GM19452 (cell line): ENCODE measurements around the gene GGTLC2.
"Not testable (repeated sequence)": the region's sequence is repeated elsewhere in the genome, so short reads cannot be mapped to it uniquely, and the experiment has no call there.

Source experiments
- ATAC-seq: cut with Tn5 transposase; IDR thresholded peaks from one replicate; pipeline ENCODE4 v1.9.1; 2021; ENCODE audit not compliant: unreplicated experiment

The GGTLC2 gene

DNA sequence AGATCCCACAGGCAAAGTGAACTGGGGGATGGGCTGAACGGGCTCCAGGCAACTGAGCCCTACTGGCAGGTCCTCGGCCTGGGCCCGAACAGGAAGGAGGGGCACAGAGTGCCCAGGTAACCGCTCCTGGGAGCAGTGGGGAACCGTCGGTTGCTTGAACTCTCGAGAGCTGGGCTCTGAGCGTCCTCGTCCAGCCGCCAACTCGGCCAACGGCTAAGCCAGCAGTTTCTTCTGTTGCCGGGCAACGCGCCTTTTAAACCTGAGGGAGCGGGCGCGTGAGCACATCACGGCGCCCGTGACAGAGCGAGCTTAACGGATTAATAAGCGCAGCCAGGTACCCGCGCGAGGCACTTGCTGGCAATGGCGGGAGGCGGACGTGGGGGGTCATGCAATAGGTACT is at the start of gene GGTLC2:
GGTLC2 (plus strand) TSS at position 301 of the 400 bp plus-strand sequence. CDS start 1,732 bp downstream, outside the sequence.
- not testable (repeated sequence) for ATAC-seq

DNA sequence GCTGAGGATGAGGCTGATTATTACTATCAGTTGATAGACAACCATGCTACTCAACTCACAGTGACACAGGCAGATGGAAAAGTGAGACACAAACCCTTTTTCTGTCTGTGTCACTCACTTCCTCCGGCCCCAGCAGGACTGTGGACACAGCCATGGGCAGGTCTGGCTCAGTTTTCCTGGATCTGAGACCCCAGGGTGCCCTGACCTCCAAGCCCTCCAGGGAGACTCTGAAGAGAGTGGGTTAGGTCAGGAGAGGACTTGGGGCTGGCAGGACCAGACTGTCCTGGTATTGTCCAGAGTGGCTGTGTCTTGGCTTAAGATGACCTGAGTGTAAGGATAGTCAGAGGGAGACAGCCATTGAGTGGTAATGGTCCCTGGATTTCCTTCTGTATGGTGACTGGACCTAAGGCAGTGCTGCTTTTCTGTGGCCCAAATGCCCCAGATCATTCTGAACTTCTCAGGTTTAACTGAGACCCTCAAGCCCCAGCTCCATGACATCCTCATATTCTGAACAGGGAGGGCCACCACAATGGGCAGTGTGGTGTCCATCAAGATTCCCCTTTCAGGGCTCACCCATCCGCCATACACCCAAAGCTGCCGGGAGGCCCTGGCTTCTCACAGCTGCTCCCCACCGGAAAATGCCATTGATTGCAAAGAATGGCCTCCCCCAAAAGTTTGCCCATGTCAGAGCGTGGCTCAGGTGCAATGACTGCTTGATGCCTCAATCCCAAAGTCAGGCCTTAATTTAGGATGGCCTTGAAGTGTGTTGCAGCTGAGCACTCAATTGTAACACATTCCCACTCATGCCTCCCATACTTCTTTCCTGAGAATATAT is 49.2 kb upstream of the GGTLC2 start:
- no peak for ATAC-seq

DNA sequence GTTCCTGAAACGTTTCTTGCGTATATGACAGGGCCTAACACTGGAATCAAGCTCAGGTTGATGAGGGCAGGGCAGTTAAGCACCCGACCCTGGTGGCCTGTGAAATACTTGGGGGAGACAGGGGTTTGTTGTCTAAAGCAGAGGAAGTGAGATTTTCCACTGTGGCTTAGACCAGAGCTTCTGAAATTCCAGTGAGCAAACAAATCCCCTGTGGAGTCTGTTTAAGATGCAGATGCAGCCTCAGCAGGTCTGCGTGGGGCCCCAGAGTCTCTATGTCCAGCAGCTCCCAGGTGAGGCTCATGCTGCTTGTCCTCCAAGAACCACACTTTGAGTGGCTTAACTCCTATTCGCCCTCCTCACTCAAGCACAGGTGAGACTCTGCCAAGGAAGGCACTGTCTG is 46.3 kb upstream of the GGTLC2 start:
- ATAC-seq: no peak

DNA sequence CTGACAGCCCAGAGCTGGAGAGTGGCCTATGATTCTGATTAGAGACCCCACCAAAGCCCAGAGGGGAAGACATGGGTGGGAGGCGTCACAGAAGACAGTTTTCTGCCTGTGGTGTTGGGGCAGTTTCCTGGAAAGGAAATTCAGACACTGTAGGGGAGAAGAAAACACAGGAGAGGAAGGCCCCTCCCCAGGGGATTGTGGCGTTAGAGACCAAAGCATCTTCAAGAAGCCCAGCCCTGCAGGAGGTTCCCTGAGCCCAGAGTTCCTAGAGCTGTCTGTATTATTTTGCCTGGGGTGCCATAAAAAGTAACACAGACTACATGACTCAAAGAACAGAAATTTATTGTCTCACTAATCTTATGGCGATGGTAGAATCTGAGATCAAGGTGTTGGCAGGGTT is 45.2 kb upstream of the GGTLC2 start:
- ATAC-seq: no peak

DNA sequence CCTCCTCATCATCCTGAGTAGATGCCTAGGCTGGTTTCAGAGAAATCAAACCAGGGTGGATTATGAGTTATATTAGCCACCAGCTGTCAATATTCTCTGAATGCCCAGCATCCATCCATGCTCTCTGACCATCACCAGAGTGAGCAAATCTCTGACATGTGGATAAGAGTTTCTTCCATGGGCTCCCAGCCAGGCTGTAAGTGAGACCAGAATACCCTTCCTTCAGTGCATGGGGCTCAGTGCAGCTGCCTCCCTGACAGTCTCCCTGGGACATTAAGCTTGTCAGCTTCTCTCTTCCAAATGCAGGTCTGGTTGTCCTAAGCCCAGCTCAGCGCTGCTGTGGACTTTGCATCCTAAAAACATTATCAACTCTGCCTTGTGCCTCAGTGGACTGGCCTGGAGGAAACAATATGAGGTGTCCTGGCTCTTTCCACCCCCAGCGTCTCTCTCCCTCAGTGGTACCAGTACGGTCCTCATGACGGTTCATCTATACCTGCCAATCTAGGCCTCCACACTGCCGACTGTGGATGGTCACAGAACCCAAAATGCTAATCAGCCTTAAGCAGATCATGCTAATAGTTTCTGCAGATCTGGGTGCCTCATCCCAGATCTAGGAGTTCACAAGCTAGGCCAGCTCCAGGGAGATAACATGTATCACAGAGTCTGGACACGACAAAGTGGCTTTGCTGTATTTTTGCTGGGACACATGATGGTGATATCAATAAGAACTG is 43.7 kb upstream of the GGTLC2 start:
- ATAC-seq: no peak

DNA sequence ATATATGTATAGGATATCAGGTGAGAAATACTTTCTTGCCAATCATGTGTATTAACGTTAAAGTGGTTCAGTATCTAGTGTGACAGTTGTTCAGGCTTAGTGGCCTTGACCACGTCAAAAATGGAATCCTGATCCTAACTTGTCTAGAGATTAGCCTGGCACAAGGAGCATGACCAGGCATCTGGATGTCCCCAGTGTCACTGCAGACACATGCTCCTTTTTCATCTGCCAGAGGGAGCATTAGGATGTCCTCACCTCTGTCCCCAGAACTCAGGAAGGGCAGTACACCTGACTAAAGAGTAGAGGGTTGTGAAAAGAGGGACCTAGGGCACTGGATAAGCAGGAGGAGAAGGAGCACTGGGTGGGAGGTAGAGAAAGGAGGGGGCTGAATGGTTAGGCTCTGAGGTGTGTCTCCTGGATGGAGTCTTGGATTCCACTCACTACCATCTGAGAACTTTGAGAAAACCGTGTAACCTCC is 40.9 kb upstream of the GGTLC2 start:
- ATAC-seq: no peak

DNA sequence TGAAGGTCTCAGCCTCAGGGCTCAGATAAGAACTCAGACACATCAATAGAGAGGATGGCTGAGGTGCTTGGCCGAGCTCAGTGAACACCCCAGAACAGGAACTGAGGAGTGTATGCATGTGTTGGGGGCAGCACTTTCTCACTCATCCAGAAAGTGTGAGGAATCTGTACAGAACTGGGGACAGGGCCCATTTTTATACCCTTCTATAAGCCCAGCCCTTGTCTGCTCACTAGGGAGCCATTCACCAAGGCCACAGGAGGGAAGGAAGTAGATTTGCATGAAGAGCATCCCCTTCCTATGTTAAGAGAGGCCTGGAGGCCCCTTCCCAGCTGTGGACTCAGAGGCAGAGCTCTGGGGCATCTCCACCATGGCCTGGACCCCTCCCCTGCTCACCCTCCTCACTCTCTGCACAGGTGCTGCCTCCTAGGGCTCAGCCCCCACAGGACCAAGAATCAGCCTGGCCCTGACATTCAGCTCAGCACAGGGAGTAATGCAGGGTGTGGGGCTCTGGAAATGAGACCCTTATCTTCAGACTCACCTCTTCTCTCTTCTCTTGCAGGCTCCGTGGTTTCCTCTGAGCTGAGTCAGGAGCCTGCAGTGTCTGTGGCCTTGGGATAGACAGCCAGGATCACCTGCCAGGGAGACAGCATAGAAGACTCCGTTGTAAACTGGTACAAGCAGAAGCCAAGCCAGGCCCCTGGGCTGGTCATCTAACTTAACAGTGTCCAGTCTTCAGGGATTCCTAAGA is 39.9 kb upstream of the GGTLC2 start:
- ATAC-seq: no peak

DNA sequence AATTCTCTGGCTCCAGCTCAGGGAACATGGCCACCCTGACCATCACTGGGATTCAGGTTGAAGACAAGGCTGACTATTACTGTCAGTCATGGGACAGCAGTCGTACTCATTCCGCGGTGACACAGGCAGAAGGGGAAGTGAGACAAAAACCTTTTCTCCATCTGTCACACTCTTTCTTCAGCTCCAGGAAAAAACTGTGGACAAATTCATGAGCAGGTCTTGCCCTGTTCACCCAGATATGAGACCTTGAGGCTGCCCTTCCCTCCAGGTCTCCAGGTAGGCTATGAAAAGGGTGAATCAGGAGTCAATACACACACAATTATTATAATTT is 39.4 kb upstream of the GGTLC2 start:
- ATAC-seq: no peak

DNA sequence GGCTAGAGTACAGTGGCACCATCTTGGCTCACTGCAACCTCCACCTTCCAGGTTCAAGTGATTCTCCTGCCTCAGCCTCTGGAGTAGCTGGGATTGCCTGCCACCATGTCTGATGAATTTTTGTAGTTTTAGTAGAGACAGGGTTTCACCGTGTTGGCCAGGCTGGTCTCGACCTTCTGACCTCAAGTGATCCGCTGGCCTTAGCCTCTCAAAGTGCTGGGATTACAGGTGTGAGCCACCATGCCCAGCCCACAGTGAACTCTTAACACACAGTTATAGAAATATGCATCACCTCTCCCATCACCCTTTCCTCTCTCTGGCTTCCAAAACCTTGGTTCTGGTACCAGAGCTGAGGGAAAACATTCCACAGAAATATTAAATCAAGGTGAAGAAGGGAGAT is 36.4 kb upstream of the GGTLC2 start:
- not testable (repeated sequence) for ATAC-seq

DNA sequence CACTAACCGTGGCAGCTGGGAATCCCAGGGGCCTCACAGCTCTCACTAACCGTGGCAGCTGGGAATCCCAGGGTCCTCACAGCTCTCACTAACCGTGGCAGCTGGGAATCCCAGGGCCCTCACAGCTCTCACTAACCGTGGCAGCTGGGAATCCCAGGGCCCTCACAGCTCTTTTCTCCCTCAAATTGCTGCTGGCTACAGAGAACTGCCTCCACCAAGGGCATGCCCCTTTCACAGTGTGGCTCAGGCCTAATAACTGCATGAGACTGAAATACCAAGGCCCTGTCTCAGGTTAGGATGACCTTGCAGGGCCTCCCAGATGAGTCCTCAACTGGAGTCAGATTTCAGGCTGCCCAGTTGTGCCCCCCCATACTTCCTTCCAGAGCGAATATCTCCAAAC is 35.1 kb upstream of the GGTLC2 start:
- ATAC-seq: no peak

DNA sequence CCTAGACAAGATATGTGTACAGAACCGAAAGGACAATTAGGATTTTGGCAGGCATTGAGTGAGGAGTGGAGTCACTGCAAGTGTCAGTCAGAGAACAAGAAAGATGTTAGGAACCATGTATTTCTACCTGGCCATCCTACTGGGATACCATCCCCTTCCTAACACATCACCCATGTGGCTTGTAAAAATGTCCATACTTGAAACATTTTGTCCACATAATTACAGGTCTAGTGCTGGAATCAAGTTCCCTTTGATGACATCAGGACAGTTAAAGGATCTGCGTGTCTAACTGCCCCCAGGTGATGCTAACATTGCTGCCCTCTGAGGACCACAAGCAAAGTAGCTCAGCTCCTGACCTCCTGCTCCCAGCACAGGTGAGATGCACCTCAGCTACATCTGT is 31.9 kb upstream of the GGTLC2 start:
- ATAC-seq: no peak

DNA sequence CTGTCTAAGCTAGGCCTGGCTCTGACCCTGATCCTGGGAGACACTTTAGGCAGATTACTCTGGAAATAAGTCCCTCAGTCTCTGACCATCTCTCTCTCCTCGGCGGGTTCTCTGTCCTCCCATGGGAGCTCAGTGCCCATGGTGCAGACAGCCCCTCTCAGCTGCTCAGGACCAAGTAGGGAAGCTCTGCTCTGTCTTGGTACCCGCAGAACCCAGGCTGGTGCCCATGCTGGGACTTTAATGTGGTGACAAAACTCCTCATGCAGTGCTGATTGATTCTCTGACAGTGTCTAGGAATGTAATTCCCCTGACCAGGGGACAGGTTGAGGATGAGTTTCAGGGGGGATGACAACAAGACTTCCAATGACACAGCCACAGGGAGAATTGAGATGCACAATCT is 30.3 kb upstream of the GGTLC2 start:
- ATAC-seq: no peak

DNA sequence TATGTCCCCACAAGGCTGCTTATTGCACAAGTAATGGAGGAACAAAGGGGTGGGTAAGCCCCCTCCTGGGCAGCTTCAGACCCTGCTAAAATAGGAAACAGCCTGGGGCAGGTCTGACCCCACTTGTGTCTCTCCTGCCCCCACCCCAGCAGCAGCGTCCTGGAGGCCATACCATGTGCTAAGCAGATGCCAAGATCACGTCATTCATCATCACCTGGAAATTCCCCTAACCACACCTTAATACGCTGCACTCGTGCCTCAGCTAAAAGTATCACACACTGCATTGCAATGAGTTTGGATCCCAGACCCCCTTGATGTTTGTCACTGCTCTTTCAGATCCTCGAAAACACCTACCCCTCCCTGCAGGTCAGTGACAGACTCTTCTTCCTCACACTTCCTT is 27.8 kb upstream of the GGTLC2 start:
- ATAC-seq: no peak

DNA sequence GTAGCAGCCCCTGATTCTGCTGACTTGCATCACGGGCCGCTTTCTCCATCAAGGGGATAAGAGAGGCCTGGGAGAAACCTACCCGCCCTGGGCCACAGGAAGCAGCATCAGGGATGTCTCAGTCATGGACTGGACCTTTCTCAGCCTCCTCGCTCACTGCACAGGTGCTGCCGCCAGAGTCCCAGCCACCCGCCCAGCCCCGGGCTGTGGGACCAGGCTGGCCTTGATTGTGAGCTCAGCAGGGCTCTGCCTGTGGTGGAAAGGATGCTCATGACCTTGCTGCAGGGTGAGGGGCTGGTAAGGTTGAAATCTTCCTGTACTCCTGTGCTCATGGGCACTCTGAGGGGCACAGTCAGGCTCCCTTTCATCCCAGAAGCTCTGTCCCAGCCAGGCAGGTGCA is 26.0 kb upstream of the GGTLC2 start:
- no peak for ATAC-seq

DNA sequence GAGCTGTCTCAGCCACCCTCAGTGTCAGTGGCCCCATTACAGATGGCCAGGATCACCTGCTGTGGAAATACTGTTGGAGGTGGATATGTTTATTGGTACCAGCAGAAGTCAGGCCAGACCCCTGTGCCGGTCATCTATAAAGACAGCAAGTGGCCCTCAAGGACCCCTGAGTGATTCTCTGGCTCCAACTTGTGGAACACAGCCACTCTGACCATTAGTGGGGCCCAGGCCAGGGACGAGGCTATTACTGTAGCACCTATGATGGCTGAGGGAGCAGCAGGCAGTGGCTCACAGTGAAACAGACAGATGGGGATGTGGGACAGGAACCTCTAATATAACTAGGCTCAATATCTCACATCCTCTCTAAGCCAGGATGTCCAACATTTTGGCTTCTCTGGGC is 25.5 kb upstream of the GGTLC2 start:
- ATAC-seq: no peak

DNA sequence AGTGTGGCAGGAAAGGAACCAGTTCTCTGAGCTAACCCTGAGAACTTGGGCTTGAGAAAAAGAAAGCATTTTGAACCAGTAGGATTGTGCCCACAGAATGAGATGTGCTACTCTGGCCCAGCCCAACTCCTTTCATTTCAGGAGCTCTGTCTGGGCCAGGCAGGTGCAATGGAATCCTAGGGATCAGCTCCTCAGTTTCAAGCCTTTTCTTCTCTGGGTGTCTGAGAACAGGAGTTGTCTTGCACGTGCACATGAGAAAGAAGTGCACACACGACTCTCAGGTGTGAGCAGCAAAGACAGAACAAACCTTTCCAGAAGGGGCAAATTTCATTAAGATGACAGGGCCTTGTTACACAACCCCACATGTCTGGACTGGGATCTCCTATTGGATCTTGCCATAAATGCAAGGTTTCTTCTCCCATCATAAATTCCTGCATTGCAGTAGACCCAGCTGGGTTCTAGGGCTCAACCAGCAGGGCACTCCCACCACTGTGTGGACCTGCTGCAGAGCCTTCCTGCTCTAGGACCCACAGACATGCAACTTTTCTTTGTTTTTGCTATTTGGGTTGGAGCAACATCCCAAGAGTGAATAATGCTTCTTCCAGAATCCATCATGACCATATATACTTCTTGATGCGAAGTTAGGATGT is 24.5 kb upstream of the GGTLC2 start:
- no peak for ATAC-seq

DNA sequence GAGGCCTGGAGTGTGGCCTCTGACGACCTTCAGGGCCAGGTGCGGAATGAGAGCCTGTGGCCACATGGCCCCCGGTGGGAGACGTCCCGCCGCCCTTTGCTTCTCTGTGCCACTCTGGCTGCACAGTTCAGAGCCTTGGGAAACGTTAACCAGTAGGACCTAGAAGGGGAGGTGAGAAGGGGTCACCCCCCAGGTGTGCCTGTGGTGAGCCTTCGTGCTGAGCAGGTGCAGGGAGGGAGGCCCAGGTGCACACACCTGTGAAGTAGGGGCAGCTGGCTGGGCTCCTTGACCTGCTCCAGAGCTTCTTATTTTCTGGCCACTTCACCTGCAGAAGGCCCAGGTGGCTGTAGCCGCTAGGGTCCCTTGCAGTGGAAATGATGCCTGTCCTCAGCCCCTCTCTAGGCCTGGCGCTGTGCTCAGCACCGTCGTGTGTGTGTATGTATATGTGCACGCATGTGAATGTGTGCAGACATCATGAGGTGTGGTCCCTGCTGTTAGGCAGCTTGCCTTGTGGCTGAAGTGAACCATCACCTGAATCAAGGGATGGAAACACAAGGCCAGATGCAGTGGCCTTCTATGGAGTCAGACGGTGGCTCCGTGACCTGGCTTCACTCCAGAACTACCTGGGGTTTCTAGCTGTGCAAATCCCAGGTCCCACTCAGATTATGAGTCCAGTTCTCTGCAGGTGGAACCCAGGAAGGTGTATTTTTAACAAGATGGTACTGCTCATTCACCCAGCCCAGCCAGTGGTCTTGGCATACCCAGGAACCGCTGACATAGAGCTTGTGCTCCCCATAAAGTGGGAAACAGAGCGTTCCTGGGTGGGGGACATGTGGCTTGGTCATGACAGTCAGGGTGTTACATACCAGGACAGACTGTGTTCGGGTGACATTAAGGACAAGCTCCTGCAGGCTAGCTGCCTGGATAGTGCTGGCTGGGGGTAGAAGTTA is 15.6 kb upstream of the GGTLC2 start:
- not testable (repeated sequence) for ATAC-seq

DNA sequence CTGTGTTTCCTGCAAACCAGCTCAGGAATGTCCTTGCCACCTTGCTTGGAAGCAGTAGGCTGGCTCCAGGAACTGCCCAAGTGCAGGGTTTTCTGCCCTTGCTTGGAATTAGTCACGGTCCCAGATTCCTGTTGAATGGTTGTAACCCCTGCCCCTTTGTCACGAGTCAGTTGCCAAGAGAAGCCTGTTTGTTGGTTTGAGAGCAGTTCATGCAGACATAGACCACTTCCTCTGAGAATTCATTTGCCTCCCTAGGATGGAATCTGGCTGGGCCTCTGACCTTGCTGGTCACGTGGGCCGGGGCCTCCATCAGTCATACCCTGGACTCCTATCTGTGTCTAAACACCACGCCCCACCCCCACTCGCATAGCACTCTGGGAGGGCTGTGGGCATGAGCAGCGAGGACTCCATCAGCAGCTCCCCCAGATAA is 13.2 kb upstream of the GGTLC2 start:
- not testable (repeated sequence) for ATAC-seq

DNA sequence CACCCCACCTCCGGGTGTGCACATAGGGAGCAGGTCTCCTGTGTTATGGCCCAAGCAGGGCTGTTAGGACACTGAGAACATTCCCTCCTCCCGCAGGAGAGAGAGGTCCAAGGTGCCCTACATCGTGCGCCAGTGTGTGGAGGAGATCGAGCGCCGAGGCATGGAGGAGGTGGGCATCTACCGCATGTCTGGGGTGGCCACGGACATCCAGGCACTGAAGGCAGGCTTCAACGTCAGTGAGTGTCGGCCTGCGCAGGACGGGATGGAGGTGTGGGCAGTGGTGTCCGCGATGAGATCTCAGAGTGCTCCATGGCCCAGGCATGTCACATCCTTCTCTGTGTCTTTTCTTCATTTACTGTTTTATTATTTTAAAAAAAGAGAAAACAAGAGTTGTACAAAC is 12.2 kb upstream of the GGTLC2 start:
- ATAC-seq: not testable (repeated sequence)

DNA sequence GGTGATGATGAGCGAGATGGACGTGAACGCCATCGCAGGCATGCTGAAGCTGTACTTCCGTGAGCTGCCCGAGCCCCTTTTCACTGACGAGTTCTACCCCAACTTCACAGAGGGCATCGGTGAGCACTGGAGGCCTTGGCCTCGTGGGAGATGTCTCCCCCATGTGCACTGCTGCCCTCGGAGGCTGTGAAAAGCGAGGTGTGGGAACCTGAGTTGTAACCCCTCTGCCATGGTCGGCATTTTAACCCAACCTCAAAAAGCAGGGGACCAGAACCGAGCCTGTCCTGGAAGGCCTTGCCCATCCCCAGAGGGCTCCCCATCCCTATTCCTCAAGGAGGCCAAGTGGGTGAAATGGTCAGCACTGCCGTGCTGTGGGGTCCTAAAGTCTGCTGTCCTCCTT is 10.9 kb upstream of the GGTLC2 start:
- not testable (repeated sequence) for ATAC-seq
